Neuronal stem cell (in vitro differentiated cells): ENCODE results near the gene PKHD1.

Experiments
- DNase-seq: peaks from one replicate; pipeline ENCODE4 v3.0.0-alpha.2; 2013; ENCODE audit warnings: low spot score
- H2AFZ ChIP-seq: one replicate; pipeline ENCODE4 v1.6.1; 2013; ENCODE audit warnings: mild to moderate bottlenecking, low read length, inconsistent platforms
- H2AK5ac ChIP-seq: 2 replicates; pipeline ENCODE4 v1.6.1; 2013; ENCODE audit warnings: low read depth, mild to moderate bottlenecking, inconsistent platforms, low read length, moderate library complexity, mixed read lengths
- H2BK120ac ChIP-seq: 2 replicates; pipeline ENCODE4 v1.6.1; 2013; ENCODE audit warnings: low read depth, mild to moderate bottlenecking, inconsistent platforms, low read length, moderate library complexity, mixed read lengths
- H2BK12ac ChIP-seq: one replicate; pipeline ENCODE4 v1.6.1; 2013; ENCODE audit warnings: low read length, inconsistent platforms
- H2BK15ac ChIP-seq: 2 replicates; pipeline ENCODE4 v1.6.1; 2013; ENCODE audit warnings: mild to moderate bottlenecking, low read length, inconsistent platforms, mixed read lengths
- H2BK5ac ChIP-seq: one replicate; pipeline ENCODE4 v1.6.1; 2013; ENCODE audit warnings: inconsistent platforms, mild to moderate bottlenecking, low read length, moderate library complexity
- H3K14ac ChIP-seq: one replicate; pipeline ENCODE4 v1.6.1; 2013; ENCODE audit warnings: low read length, inconsistent platforms
- H3K18ac ChIP-seq: 2 replicates; pipeline ENCODE4 v1.6.1; 2013; ENCODE audit warnings: low read length, inconsistent platforms
- H3K23ac ChIP-seq: 2 replicates; pipeline ENCODE4 v1.6.1; 2013; ENCODE audit warnings: low read depth, mild to moderate bottlenecking, mixed read lengths, low read length, inconsistent platforms; ENCODE audit not compliant: poor library complexity
- H3K27ac ChIP-seq: replicated peaks from 3 replicates; pipeline ENCODE4 v1.5.1; 2013; ENCODE audit warnings: low read length, inconsistent platforms
- H3K27me3 ChIP-seq, 3 experiments: 2 replicates each; pipeline ENCODE4 v1.6.1; 2013; ENCODE audit warnings: low read length in 3 of 3, mild to moderate bottlenecking in 2 of 3, inconsistent platforms in 1 of 3, low read depth in 1 of 3, mixed read lengths in 1 of 3, moderate library complexity in 1 of 3; ENCODE audit not compliant: control insufficient read depth in 3 of 3, insufficient read depth in 3 of 3
- H3K36me3 ChIP-seq, 2 donors: replicated peaks in 1 of 2; 2 replicates each; pipeline ENCODE4 v1.6.1; 2013; ENCODE audit warnings: low read length in 2 of 2; ENCODE audit not compliant: control insufficient read depth in 2 of 2, insufficient read depth in 2 of 2
- H3K4ac ChIP-seq: 2 replicates; pipeline ENCODE4 v1.6.1; 2013; ENCODE audit warnings: inconsistent platforms, mild to moderate bottlenecking, low read length, moderate library complexity
- H3K4me1 ChIP-seq, 2 donors: 1 replicate in 1 of 2; 2 replicates in 1 of 2; pipeline ENCODE4 v1.6.1; 2013; ENCODE audit warnings: low read length in 2 of 2, low read depth in 1 of 2; ENCODE audit not compliant: control insufficient read depth in 2 of 2, insufficient read depth in 1 of 2
- H3K4me2 ChIP-seq: one replicate; pipeline ENCODE4 v1.6.1; 2013; ENCODE audit warnings: mild to moderate bottlenecking, low read length, inconsistent platforms; ENCODE audit not compliant: insufficient read depth, poor library complexity, severe bottlenecking
- H3K4me3 ChIP-seq, 2 donors: 2 replicates each; pipeline ENCODE4 v1.5.1; 2013; ENCODE audit warnings: low read length in 2 of 2, mild to moderate bottlenecking in 2 of 2, inconsistent platforms in 1 of 2, moderate library complexity in 1 of 2
- H3K79me1 ChIP-seq: one replicate; pipeline ENCODE4 v1.6.1; 2013; ENCODE audit warnings: low read depth, mild to moderate bottlenecking, inconsistent platforms, low read length, moderate library complexity
- H3K9ac ChIP-seq: one replicate; pipeline ENCODE4 v1.6.1; 2013; ENCODE audit warnings: mild to moderate bottlenecking, low read depth, low read length, inconsistent platforms; ENCODE audit not compliant: poor library complexity
- H3K9me3 ChIP-seq, 2 donors: replicated peaks in 1 of 2; 2 replicates each; pipeline versions ENCODE3 to v1.6.1; 2013; ENCODE audit warnings: low read length in 2 of 2, mild to moderate bottlenecking in 2 of 2, inconsistent platforms in 1 of 2, low read depth in 1 of 2, mixed read lengths in 1 of 2, moderate library complexity in 1 of 2; ENCODE audit not compliant: control insufficient read depth in 2 of 2, insufficient read depth in 1 of 2
- H4K8ac ChIP-seq: one replicate; pipeline ENCODE4 v1.6.1; 2013; ENCODE audit warnings: low read depth, mild to moderate bottlenecking, inconsistent platforms, low read length, moderate library complexity
- H4K91ac ChIP-seq: one replicate; pipeline ENCODE4 v1.6.1; 2013; ENCODE audit warnings: low read length, low read depth, mild to moderate bottlenecking, inconsistent platforms; ENCODE audit not compliant: poor library complexity
- WGBS, 2 donors: extraction: QIAGEN DNeasy Blood & Tissue Kit; methylation state at CpG; one replicate each; pipeline ENCODE4 v1.1.7; 2013; ENCODE audit warnings: missing lambda C conversion rate in 2 of 2, mixed read lengths in 1 of 2; ENCODE audit not compliant: insufficient read length in 2 of 2, insufficient replicate concordance in 1 of 2; ENCODE audit errors: extremely low coverage in 2 of 2; 5-methylcytosine and 5-hydroxymethylcytosine counted together

Gene PKHD1

DNA sequence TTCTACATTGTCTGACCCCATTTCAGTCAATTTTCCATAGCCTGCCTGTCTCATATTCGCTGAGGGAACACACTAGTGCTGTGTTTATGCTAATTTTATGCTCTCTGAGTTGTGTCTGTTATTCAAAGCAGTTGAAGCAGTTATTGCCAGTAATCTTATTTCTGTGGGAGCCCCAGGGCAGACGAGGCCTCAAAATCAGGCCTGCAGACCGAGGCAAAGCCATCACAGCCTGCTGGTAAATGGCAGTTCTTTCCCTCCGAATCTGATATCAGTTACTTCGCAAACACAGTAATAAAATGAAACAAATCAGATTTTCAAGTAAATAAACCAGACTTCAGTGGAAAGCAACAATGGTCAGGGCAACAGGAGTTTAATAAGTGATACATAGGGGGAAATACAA is 508.4 kb downstream of the PKHD1 start:
- Histone ChIP-seq H3K4me2 (no peak overlapping the region), H3K23ac (no peak overlapping the region), H2BK120ac (no peak overlapping the region), H3K27me3 (no peaks in the 10 kb centered on the region), H4K91ac (no peak overlapping the region), H2BK12ac (no peak overlapping the region), H3K14ac (no peak overlapping the region), H3K9me3 (no peaks in the 10 kb centered on the region), H2AK5ac (no peak overlapping the region), H3K36me3 (no peaks in the 10 kb centered on the region), H3K4ac (no peak overlapping the region), H3K9ac (no peak overlapping the region), H3K79me1 (no peaks in the 10 kb centered on the region), H3K4me1 (no peaks in the 10 kb centered on the region), H3K4me3 (no peak overlapping the region), H2BK5ac (no peak overlapping the region), H3K27ac (no peak overlapping the region), H2AFZ (peak overlapping the region; percentile 66), H3K18ac (no peak overlapping the region), H2BK15ac (no peak overlapping the region), H4K8ac (no peak overlapping the region)
- DNase-seq = no peak
- no CpG with 5 or more reads among the region's 5 CpGs for WGBS, 2 donors

DNA sequence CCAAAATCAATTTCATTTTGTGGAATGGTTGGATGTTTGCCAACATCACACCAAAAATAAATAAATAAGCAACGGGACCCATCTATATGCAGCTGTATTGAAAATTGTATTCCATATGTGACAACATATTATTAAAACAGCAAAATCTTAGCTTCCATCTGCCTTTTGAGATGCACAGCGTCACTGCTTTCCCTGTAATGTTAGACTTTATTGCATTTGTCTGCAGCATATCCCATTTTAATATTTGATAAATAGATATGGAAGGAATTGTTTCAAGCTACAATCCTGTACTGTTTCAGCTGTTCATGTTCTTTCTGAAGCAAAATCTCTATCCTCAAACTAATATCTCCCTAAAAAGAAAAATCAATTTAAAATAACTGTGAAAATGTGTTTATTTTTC is 509.1 kb downstream of the PKHD1 start:
- no peak overlapping the region for H2AK5ac ChIP-seq

DNA sequence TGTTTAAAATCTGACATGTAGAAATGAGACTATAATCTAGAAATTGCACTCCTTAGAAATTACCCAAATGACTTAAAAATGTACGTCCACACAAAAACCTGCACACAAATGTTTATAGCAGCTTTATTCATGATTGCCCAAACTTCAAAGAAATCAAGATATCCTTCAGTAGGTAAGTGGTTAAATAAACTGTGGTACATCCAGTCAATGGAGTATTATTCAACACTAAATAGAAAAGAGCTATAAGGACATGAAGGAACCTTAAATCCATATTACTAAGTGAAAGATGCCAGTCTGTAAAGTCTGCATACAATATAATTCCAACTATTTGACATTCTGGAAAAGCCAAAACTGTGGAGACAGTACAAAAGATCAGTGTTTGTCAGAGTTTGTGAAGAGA is 513.4 kb downstream of the PKHD1 start:
- H2BK120ac ChIP-seq = no peak overlapping the region
- H3K4me1 ChIP-seq = no peaks in the 10 kb centered on the region
- no peaks in the 10 kb centered on the region for H3K27me3 ChIP-seq
- H2BK5ac ChIP-seq = no peak overlapping the region
- no peak overlapping the region for H3K14ac ChIP-seq
- no peaks in the 10 kb centered on the region for H3K79me1 ChIP-seq
- H4K8ac ChIP-seq = no peak overlapping the region
- H3K27ac ChIP-seq = no peak overlapping the region
- WGBS, 2 donors = no CpG with 5 or more reads among the region's 1 CpG
- no peak overlapping the region for H3K18ac ChIP-seq
- DNase-seq = no peak
- H3K4me2 ChIP-seq = no peak overlapping the region
- no peaks in the 10 kb centered on the region for H3K36me3 ChIP-seq
- no peak overlapping the region for H2AK5ac ChIP-seq
- no peaks in the 10 kb centered on the region for H3K9me3 ChIP-seq
- H2AFZ ChIP-seq = no peak overlapping the region
- no peak overlapping the region for H2BK12ac ChIP-seq
- H3K23ac ChIP-seq = no peak overlapping the region
- H3K4me3 ChIP-seq = no peak overlapping the region
- no peak overlapping the region for H4K91ac ChIP-seq
- no peak overlapping the region for H2BK15ac ChIP-seq
- no peak overlapping the region for H3K9ac ChIP-seq
- H3K4ac ChIP-seq = no peak overlapping the region

More for the DNA sequence above, 509.1 kb downstream of the PKHD1 start:
- Histone ChIP-seq H2BK5ac (no peak overlapping the region), H3K23ac (no peak overlapping the region), H3K4me3 (no peak overlapping the region), H3K4ac (no peak overlapping the region), H3K27me3 (no peaks in the 10 kb centered on the region), H3K9ac (no peak overlapping the region), H3K27ac (no peak overlapping the region), H3K18ac (no peak overlapping the region), H2BK12ac (no peak overlapping the region), H4K8ac (no peak overlapping the region), H3K79me1 (no peaks in the 10 kb centered on the region), H3K4me2 (no peak overlapping the region), H2BK15ac (no peak overlapping the region), H4K91ac (no peak overlapping the region), H3K36me3 (no peaks in the 10 kb centered on the region), H3K14ac (no peak overlapping the region), H2AFZ (no peak overlapping the region), H3K9me3 (no peaks in the 10 kb centered on the region), H3K4me1 (no peaks in the 10 kb centered on the region), H2BK120ac (no peak overlapping the region)
- DNase-seq = no peak
- WGBS, 2 donors = no CpG with 5 or more reads among the region's 2 CpGs

DNA sequence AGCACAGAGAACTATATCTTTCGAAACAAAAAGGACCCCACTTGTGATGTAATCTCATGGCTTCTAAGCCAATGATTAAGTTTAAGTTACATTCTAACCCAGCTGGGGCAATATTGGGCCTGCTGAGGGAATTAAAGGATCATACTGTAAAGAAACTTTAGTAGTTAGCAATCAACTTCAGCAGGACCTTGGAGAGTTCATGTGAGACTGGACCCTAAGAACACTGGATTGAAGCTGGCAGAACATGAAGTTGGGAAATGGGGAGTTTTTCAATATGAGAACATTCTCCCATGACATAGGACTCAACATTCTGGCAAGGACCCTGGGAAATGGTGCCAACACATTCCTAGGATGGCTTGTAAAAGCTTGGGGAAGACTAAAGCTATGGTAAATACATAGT is 516.2 kb downstream of the PKHD1 start:
- no peak for DNase-seq
- Histone ChIP-seq H2AFZ (no peak overlapping the region), H3K4me2 (no peak overlapping the region), H2BK5ac (no peak overlapping the region), H3K9me3 (no peaks in the 10 kb centered on the region), H3K23ac (no peak overlapping the region), H3K9ac (no peak overlapping the region), H3K4me3 (no peak overlapping the region), H2BK15ac (no peak overlapping the region), H3K27ac (no peak overlapping the region), H2AK5ac (no peak overlapping the region), H4K91ac (no peak overlapping the region), H3K4ac (no peak overlapping the region), H2BK12ac (no peak overlapping the region), H3K14ac (no peak overlapping the region), H3K4me1 (no peaks in the 10 kb centered on the region), H3K18ac (no peak overlapping the region), H3K79me1 (no peaks in the 10 kb centered on the region), H3K27me3 (no peaks in the 10 kb centered on the region), H2BK120ac (no peak overlapping the region), H4K8ac (no peak overlapping the region), H3K36me3 (no peaks in the 10 kb centered on the region)
- no CpG with 5 or more reads among the region's 1 CpG for WGBS, 2 donors
